Liver (tissue), 9 donors: ENCODE results near the gene C2orf76. TPM values are rescaled to one million over a fixed set of nuclear protein-coding genes. Genes with fewer than 3 reads are reported as not detected.

Experiments used
- DNase-seq: peaks from one replicate; pipeline ENCODE4 v3.0.0-alpha.2; 2017; ENCODE audit warnings: low spot score
- H3K27ac ChIP-seq, 2 donors: one replicate each; pipeline ENCODE4 v1.7.0; 2013; ENCODE audit warnings: inconsistent platforms in 2 of 2, low read length in 2 of 2, control low read depth in 1 of 2, low read depth in 1 of 2, mild to moderate bottlenecking in 1 of 2
- H3K27me3 ChIP-seq, 4 donors: one replicate each; pipeline versions ENCODE4 v1.6.1 to v1.7.0; 2013; ENCODE audit warnings: low read length in 3 of 4, inconsistent platforms in 1 of 4, mild to moderate bottlenecking in 1 of 4, moderate library complexity in 1 of 4; ENCODE audit not compliant: control insufficient read depth in 4 of 4, insufficient read depth in 4 of 4
- H3K36me3 ChIP-seq, 4 donors: one replicate each; pipeline versions ENCODE4 v1.6.1 to v1.7.0; 2013; ENCODE audit warnings: low read length in 3 of 4, mild to moderate bottlenecking in 3 of 4, low read depth in 1 of 4, moderate library complexity in 1 of 4; ENCODE audit not compliant: control insufficient read depth in 4 of 4, insufficient read depth in 3 of 4
- H3K4me1 ChIP-seq, 4 donors: one replicate each; pipeline versions ENCODE4 v1.6.1 to v1.7.0; 2013; ENCODE audit warnings: low read length in 3 of 4, mild to moderate bottlenecking in 3 of 4, moderate library complexity in 1 of 4; ENCODE audit not compliant: control insufficient read depth in 4 of 4, insufficient read depth in 4 of 4
- H3K4me3 ChIP-seq, 3 donors: one replicate each; pipeline versions ENCODE4 v1.6.1 to v1.7.0; 2013; ENCODE audit warnings: low read length in 3 of 3, control low read depth in 1 of 3, low read depth in 1 of 3, mild to moderate bottlenecking in 1 of 3
- H3K9ac ChIP-seq, 2 donors: one replicate each; pipeline ENCODE4 v1.7.0; 2013; ENCODE audit warnings: low read length in 2 of 2, mild to moderate bottlenecking in 2 of 2, moderate library complexity in 2 of 2, control low read depth in 1 of 2, low read depth in 1 of 2
- H3K9me3 ChIP-seq, 4 donors: one replicate each; pipeline versions ENCODE4 v1.6.1 to v1.7.0; 2013; ENCODE audit warnings: low read length in 3 of 4; ENCODE audit not compliant: control insufficient read depth in 4 of 4
- EGR1 ChIP-seq, 2 donors: IDR thresholded peaks; 2 replicates each; pipeline ENCODE4 v1.6.1; 2016 to 2018; ENCODE audit warnings: antibody characterized with exemption in 2 of 2, low read depth in 2 of 2
- FOXA1 ChIP-seq: IDR thresholded peaks from 2 replicates; pipeline ENCODE4 v1.6.1; 2016; ENCODE audit warnings: antibody characterized with exemption
- FOXA2 ChIP-seq: IDR thresholded peaks from 2 replicates; pipeline ENCODE4 v1.6.1; 2016; ENCODE audit warnings: antibody characterized with exemption
- GABPA ChIP-seq, 2 donors: IDR thresholded peaks in 1 of 2; conservative IDR thresholded peaks in 1 of 2; 2 replicates each; pipeline ENCODE4 v1.6.1; 2016; ENCODE audit warnings: antibody characterized with exemption in 2 of 2, mild to moderate bottlenecking in 1 of 2, moderate library complexity in 1 of 2
- HNF4A ChIP-seq, 2 donors: conservative IDR thresholded peaks; 2 replicates each; pipeline ENCODE4 v1.6.1; 2016; ENCODE audit warnings: antibody characterized with exemption in 2 of 2, mild to moderate bottlenecking in 2 of 2
- HNF4G ChIP-seq: IDR thresholded peaks from 2 replicates; pipeline ENCODE4 v1.6.1; 2016; ENCODE audit warnings: antibody characterized with exemption
- JUND ChIP-seq, 2 donors: IDR thresholded peaks; 2 replicates each; pipeline ENCODE4 v1.6.1; 2016; ENCODE audit warnings: antibody characterized with exemption in 2 of 2
- MAX ChIP-seq: IDR thresholded peaks from 2 replicates; pipeline ENCODE4 v1.6.1; 2016; ENCODE audit warnings: antibody characterized with exemption
- NR2F2 ChIP-seq: IDR thresholded peaks from 2 replicates; pipeline ENCODE4 v1.6.1; 2016; ENCODE audit warnings: antibody characterized with exemption
- RAD21 ChIP-seq, 2 donors: IDR thresholded peaks; 2 replicates each; pipeline ENCODE4 v1.6.1; 2016; ENCODE audit warnings: antibody characterized with exemption in 2 of 2, mild to moderate bottlenecking in 2 of 2
- REST ChIP-seq: IDR thresholded peaks from 2 replicates; pipeline ENCODE4 v1.6.1; 2016; ENCODE audit warnings: antibody characterized with exemption, mild to moderate bottlenecking
- RXRA ChIP-seq, 2 donors: IDR thresholded peaks; 2 replicates each; pipeline ENCODE4 v1.6.1; 2017 to 2018; ENCODE audit warnings: antibody characterized with exemption in 2 of 2, mild to moderate bottlenecking in 1 of 2
- SP1 ChIP-seq: IDR thresholded peaks from 2 replicates; pipeline ENCODE4 v1.6.1; 2018; ENCODE audit warnings: antibody characterized with exemption, mild to moderate bottlenecking
- TAF1 ChIP-seq: conservative IDR thresholded peaks from 2 replicates; pipeline ENCODE4 v1.6.1; 2016; ENCODE audit warnings: antibody characterized with exemption, mild to moderate bottlenecking
- YY1 ChIP-seq: IDR thresholded peaks from 2 replicates; pipeline ENCODE4 v1.6.1; 2016; ENCODE audit warnings: antibody characterized with exemption, mild to moderate bottlenecking
- ZBTB33 ChIP-seq: IDR thresholded peaks from 2 replicates; pipeline ENCODE4 v1.6.1; 2016; ENCODE audit warnings: antibody characterized with exemption
- WGBS: extraction: QIAGEN DNeasy Blood & Tissue Kit; methylation state at CpG from one replicate; pipeline ENCODE4 v1.1.7; 2013; 5-methylcytosine and 5-hydroxymethylcytosine counted together
- polyA plus RNA-seq, 2 donors: library from polyadenylated mRNA; stranded (reverse) in 1 of 2; unstranded in 1 of 2; fragments of 200-250 nt in 1 of 2; fragments of >200 nt in 1 of 2; fragmentation: Nextera tagmentation in 1 of 2; extraction: Ambion mirVana in 1 of 2; gene quantifications; one replicate each; pipeline versions ENCODE4 v1.2.1 to v1.2.3, GENCODE V29; 2013 to 2015
- total RNA-seq, 2 donors: library from RNA; depleted of rRNA; stranded (reverse); fragments of >200 nt; gene quantifications; one replicate each; pipeline ENCODE4 v1.2.3, GENCODE V29; 2014
- TF ChIP-seq, protein P1 (sequence below): fragments of 150-350 bp; IDR thresholded peaks from 2 replicates; pipeline ENCODE4 v1.5.1; 2017; ENCODE audit warnings: improper control_type of control experiment, low read depth, low read length; ENCODE audit not compliant: missing input control
- TF ChIP-seq, protein P2 (sequence below): IDR thresholded peaks from 2 replicates; pipeline ENCODE4 v1.6.1; 2016; ENCODE audit warnings: antibody characterized with exemption
- donor health status: healthy.
- donor health status: healthy.
- donor health status: healthy.
- donor health status: healthy.
- donor health status: healthy.

Gene C2orf76
- total and polyA plus RNA-seq, 4 donors = 2.7 to 6.3 (median 4.6) TPM

GRCh38 chr2:119323459-119323858, 43.2 kb downstream of the C2orf76 start:
- H3K36me3 ChIP-seq = no peaks in the 10 kb centered on the region
- TF ChIP-seq FOXA1 (no peak), GABPA (IDR thresholded peaks at IDR 0.05 in 1 of 2, conservative IDR thresholded peaks at IDR 0.05 in 1 of 2) (no peak), HNF4A (conservative IDR thresholded peaks at IDR 0.05) (no peak), MAX (no peak), TAF1 (no peak), EGR1 (IDR thresholded peaks at IDR 0.05; ENCODE audit: low read depth in 2 of 2) (no peak), HNF4G (no peak), FOXA2 (no peak), NR2F2 (no peak), REST (no peak), RAD21 (IDR thresholded peaks at IDR 0.05) (no peak), ZBTB33 (no peak), JUND (IDR thresholded peaks at IDR 0.05) (no peak), YY1 (no peak), SP1 (no peak)
- TF ChIP-seq, protein P1, sequence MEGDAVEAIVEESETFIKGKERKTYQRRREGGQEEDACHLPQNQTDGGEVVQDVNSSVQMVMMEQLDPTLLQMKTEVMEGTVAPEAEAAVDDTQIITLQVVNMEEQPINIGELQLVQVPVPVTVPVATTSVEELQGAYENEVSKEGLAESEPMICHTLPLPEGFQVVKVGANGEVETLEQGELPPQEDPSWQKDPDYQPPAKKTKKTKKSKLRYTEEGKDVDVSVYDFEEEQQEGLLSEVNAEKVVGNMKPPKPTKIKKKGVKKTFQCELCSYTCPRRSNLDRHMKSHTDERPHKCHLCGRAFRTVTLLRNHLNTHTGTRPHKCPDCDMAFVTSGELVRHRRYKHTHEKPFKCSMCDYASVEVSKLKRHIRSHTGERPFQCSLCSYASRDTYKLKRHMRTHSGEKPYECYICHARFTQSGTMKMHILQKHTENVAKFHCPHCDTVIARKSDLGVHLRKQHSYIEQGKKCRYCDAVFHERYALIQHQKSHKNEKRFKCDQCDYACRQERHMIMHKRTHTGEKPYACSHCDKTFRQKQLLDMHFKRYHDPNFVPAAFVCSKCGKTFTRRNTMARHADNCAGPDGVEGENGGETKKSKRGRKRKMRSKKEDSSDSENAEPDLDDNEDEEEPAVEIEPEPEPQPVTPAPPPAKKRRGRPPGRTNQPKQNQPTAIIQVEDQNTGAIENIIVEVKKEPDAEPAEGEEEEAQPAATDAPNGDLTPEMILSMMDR = no peak
- TF ChIP-seq, protein P2, sequence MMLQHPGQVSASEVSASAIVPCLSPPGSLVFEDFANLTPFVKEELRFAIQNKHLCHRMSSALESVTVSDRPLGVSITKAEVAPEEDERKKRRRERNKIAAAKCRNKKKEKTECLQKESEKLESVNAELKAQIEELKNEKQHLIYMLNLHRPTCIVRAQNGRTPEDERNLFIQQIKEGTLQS = no peak
- no peak overlapping the region for H3K27ac ChIP-seq
- DNase-seq = no peak
- no peak overlapping the region for H3K9ac ChIP-seq
- H3K4me3 ChIP-seq = no peak overlapping the region
- WGBS = 85% methylated on average over 8 of the region's 8 CpGs
- no peaks in the 10 kb centered on the region for H3K9me3 ChIP-seq
- H3K27me3 ChIP-seq = no peaks in the 10 kb centered on the region
- H3K4me1 ChIP-seq = peaks cover 0 to 3% (median 0%) of the 10 kb centered on the region in 4 donors

GRCh38 chr2:119319593-119319992, 47.0 kb downstream of the C2orf76 start:
- 69% methylated on average over 7 of the region's 7 CpGs for WGBS
- DNase-seq = no peak

More at GRCh38 chr2:119319593-119319992, 47.0 kb downstream of the C2orf76 start:
- TF ChIP-seq RXRA (IDR thresholded peaks at IDR 0.05) (no peak), HNF4A (conservative IDR thresholded peaks at IDR 0.05) (no peak), NR2F2 (no peak), FOXA1 (no peak), EGR1 (IDR thresholded peaks at IDR 0.05; ENCODE audit: low read depth in 2 of 2) (no peak), FOXA2 (no peak)
- TF ChIP-seq, protein P1 = no peak
- no peak overlapping the region for H3K4me3 ChIP-seq
- no peak overlapping the region for H3K27ac ChIP-seq
- no peaks in the 10 kb centered on the region for H3K27me3 ChIP-seq
- peaks cover 0 to 4% (median 0%) of the 10 kb centered on the region in 4 donors for H3K4me1 ChIP-seq
- no peaks in the 10 kb centered on the region for H3K36me3 ChIP-seq
- H3K9me3 ChIP-seq = no peaks in the 10 kb centered on the region
- no peak overlapping the region for H3K9ac ChIP-seq
